GM21515 (cell line): ENCODE data around the gene FIBCD1.
A peak's percentile ranks its signal among the peaks of the same experiment; 100 is the strongest.

Source experiments
- ATAC-seq: cut with Tn5 transposase; IDR thresholded peaks from one replicate; pipeline ENCODE4 v1.9.1; 2021; ENCODE audit not compliant: unreplicated experiment

FIBCD1 gene

DNA sequence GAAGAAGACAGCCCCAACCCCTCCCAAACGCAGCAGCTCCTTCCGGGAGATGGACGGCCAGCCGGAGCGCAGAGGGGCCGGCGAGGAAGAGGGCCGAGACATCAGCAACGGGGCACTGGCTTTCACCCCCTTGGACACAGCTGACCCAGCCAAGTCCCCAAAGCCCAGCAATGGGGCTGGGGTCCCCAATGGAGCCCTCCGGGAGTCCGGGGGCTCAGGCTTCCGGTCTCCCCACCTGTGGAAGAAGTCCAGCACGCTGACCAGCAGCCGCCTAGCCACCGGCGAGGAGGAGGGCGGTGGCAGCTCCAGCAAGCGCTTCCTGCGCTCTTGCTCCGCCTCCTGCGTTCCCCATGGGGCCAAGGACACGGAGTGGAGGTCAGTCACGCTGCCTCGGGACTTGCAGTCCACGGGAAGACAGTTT, 54.9 kb downstream of the FIBCD1 start:
- ATAC-seq: no peak

DNA sequence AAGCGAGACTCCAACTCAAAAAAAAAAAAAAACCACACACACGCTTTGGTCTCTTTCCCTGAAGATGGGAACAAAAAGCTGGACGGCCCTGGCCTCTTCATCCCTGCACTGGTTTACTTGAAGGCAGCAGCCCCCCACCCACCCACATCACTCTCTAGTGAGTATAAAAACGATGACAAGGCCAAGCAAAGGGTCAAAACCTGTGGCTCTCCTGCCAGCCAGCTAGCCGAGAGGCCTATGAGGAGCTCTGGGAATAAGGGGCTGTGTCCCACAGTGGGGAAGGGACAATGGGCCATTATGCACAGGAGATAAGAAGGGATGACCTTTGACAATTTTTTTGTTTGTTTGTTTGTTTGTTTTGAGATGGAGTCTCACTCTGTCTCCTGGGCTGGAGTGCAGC, 55.6 kb downstream of the FIBCD1 start:
- no peak for ATAC-seq

DNA sequence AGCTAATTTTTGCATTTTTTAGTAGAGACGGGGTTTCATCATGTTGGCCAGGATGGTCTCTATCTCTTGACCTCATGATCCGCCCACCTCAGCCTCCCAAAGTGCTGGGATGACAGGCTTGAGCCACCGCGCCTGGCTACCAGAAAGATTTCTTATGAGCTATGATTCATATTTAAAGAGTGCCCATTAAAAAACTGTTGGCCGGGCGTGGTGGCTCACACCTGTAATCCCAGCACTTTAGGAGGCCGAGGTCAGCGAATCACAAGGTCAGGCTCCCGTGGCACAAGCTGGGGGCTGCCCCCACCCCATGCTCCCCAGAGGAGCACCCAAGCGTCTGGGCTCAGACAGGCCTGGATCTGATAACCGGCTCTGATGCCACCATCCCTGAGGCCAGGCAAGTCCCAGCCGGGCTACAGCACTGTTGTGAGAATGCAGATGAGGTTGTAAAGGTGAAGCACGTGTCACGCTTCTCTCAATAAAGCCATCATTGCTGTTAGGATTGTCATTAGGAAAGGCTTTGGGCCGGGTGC, 56.3 kb downstream of the FIBCD1 start:
- no peak for ATAC-seq

DNA sequence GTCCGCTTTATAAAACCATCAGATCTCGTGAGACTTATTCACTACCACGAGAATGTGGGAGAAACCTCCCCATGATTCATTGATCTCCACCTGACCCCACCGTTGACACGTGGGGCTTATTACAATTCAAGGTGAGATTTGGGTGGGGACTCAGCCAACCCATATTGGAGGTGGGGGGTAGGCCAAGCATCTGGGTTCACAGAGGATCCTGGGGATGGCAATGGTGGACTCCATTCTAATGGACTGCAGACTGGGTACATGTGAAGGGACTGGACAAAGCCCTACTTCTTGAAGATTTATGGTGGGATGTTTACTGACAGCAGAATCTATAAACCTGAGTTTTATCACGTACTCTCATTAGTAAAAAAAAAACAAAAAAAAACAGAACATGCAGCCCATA, 57.5 kb downstream of the FIBCD1 start:
- no peak for ATAC-seq

DNA sequence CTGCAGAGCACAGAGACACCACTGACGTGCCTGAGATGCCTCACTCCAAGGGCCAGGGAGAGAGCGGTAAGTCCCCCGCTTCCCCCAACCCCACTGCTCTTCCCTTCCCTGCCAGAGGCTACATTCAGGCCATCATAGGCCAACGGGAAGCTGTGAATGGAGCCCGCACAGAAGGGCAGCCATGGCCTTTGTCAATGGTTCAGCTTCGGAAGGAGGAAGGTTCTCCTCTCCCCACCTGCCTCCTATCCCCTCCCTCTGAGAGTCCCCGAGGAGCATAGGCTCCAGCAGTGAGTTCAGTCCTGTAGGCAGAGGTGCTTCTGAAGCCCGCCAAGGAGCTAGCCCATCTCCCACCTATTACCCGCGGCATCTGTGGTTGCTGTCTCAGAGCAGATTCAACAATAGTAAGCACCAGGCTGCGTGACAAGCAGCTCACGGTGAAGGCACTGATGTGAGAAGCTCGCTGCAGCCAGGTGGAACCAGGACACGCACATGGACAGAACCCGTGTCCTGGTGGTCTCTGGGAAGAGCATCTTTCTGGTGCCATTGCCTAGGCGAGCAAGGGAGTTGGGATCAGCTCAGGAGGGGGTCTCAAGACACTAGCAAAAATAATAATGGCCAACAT, 58.3 kb downstream of the FIBCD1 start:
- ATAC-seq: no peak

DNA sequence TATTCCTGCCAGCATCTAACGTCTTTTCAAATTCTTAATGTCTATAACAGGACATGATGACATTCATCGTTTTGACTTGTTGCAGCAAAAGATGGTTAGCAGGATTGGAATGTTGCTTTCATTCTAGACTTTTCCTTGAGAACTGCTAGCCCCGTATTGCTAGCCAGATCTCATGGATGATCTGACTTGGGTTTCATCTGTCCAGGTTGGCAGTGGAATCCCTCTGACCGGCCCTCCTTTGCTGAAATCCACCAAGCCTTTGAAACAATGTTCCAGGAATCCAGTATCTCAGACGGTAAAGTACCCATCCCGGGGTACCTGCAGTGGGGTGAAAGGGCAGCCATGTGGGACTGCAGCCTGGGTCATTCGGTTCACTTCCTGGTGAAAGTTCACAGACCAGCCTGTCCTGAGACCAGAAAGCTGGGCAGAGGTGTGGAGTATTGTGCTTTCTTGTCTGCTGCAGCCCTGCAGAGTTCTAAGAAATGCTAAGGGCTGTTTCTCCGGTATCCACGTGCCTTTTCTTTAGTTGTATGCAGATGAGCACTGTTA, 59.1 kb downstream of the FIBCD1 start:
- ATAC-seq: no peak

DNA sequence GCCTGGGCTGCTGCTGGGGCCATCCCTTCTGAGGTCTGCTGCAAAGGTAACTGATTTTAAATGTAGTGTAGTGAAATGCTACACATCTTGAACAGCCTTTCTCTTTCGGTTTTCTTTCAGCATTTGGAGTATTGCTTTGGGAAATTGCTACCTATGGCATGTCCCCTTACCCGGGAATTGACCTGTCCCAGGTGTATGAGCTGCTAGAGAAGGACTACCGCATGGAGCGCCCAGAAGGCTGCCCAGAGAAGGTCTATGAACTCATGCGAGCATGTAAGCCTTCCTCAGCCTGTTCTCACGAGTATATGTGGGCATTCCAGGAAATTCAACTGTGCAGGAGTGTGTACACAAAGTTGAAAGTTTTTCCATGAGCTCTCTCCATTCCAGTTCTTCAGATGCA, 60.8 kb downstream of the FIBCD1 start:
- no peak for ATAC-seq

DNA sequence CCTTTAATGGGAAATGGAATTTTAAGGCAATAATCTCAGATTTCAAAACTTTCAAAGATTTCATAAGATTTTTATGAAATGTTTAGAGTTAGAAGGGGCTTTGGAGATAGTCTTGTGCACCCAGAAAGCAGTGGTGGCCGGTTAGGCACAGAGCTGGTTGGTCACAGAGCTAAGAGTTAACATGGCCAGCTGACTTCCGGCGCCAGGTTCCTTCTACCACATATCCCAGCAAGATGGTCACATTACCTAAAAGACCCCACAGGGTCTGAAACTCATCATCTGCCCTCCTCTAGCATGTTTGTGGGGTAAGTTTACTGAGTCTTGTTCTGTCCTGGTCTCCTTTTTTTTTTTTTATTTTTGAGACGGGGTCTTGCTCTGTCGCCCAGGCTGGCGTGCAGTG, 61.7 kb downstream of the FIBCD1 start:
- ATAC-seq: no peak

DNA sequence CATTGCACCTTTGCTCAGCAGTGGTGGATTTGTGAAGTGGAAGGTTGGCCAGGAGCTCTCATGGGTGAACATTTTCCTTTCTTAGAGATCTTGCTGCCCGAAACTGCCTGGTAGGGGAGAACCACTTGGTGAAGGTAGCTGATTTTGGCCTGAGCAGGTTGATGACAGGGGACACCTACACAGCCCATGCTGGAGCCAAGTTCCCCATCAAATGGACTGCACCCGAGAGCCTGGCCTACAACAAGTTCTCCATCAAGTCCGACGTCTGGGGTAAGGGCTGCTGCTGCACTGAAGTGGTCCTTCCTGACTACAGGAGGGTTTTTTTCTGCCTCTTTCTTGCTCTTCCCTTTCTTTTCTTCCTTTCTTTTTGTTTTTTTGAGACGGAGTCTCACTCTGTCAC, 64.3 kb downstream of the FIBCD1 start:
- ATAC-seq: no peak

DNA sequence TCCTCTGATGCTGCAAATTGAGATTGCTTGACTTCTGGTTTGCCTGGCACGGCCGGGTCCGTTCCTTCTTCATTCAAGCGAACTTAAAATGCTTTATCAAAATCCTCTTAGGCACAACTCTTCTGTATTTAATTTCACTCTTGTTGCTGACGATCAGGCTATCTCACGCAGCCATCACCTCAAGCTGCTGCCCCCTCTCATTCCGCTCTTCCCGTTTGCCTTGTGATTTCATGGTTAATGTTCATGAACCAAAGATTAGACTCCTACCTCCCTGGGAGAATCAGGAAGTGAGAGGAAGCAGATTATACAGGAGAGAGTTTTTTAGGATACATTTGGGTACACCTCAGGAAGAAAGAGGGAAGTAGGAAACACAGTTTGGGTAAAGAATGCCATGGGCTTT, 65.1 kb downstream of the FIBCD1 start:
- no peak for ATAC-seq

DNA sequence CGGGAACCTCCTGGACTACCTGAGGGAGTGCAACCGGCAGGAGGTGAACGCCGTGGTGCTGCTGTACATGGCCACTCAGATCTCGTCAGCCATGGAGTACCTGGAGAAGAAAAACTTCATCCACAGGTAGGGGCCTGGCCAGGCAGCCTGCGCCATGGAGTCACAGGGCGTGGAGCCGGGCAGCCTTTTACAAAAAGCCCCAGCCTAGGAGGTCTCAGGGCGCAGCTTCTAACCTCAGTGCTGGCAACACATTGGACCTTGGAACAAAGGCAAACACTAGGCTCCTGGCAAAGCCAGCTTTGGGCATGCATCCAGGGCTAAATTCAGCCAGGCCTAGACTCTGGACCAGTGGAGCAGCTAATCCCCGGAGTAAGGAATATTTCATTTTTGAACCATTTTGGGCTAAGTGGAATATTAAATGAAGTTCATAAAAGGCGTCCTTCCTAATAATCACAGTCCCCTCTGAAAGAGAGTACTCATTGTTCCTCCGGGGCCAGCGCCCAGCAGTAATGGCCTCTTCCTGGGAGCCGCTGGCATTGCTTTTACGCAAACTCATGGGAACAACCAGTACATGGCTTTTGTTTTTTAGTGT, 66.0 kb downstream of the FIBCD1 start:
- ATAC-seq: no peak

DNA sequence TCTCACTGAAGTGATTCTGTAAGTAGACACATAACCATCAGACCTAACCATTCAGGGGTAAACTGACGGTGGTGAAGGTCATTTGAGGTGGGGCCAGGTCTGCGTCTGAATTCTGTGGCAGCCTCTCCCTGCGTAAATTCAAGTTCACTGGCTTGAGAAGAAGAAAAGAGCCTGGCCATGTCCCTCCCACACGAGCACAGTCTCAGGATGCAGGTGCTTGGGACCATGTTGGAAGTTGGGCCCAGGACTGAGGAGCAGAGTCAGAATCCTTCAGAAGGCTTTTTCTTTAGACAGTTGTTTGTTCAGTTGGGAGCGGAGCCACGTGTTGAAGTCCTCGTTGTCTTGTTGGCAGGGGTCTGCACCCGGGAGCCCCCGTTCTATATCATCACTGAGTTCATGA, 66.5 kb downstream of the FIBCD1 start:
- no peak for ATAC-seq

DNA sequence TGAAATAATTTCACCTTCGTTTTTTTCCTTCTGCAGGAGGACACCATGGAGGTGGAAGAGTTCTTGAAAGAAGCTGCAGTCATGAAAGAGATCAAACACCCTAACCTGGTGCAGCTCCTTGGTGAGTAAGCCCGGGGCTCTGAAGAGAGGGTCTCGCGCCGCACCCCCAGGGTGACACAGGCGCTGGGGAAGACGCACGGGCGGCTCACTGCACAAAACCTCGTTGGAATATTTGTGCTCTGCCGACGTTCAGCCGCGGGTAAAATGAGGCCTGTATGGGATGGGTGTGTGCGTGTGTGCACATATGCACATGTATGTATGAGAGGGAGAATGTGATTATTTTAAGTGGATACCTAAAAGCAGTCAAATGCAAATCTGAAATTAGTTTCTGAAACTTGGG, 67.0 kb downstream of the FIBCD1 start:
- no peak for ATAC-seq

DNA sequence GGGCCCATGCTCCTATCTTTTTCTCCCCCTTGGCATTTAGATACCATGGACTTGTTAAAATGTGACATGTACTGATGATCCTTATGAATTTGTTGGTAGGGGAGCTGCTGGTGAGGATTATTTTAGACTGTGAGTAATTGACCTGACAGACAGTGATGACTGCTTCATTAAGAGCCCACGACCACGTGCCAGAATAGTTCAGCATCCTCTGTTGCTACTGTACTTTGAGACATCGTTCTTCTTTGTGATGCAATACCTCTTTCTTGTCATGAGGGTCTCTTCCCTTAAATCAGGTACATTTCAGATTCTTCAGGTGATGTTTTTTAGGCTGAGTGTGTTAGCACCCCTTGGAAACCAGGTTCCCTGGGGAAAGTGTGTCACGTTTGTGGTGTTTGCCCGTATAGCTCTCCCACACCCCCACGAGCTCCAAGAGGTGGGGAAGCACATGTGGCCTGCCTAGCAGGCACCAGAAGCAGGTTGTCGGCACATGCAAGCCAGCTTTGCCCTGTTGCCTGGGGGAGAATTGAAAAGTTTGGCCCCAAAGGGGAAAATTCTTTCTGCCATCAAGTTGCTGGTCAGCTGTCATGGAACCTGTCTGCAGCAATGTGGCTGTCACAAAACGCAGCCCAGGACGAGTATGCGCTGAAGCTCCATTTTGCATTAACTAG, 67.5 kb downstream of the FIBCD1 start:
- ATAC-seq: no peak

DNA sequence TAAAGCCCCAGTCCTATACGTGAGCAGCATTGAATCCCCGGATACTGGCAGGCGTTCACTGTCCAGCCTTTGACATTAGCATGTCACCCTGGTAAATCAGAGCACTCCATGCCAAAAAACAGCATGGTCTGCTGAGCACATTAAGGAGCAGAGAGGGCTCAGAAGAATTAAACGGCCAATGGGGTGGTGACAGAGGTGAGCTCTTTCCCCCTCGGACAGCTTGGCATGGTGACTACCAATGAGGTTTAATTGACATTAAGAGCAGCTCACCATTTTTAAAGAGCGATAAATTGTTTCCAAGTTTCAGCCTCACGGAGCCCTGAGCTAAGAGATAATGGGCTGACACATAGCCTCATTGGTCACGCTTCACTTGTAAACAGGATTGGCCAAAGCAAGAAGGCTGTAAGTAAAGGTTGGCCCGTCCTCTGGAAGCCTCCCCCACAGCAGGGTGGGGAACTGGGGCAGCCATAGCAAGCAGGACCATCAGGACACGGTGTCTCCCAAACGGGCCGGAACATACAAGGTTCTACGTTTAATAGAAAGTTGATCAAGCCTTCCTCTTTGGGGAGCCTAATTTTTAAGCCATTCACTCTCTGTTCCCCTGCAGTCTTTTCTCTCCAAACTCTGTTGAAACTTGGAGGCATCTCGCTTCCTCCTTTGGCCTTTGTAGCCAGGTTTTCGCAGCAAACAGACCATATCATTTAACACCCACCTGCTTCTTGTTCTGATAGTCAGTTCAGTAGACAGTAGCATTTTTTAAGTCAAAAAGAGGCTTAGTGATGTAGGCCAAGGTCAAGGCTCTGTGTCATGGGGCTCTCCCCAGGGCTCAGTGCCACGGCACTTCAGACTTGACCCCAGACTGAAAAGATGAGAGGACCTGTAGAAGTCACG, 68.3 kb downstream of the FIBCD1 start:
- ATAC-seq: peak; percentile 48

DNA sequence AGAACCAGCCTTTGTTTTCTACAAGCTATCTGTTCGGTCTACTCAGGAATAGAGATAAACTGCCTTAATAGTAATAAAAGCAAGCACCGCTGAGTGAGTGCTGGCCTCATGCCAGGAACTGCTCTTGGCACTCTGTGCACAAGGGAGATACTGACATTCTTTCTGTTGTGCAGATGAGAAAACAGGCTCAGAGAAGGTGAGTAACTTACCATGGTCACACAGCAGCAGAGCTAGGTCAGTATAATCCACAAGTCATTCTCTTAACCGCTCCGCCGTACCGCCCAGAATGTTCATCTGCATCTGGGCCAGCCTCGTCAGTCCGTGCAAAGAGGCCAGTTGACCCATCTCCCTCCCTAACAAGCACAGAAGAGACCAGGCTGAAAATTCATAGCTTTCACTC, 69.8 kb downstream of the FIBCD1 start:
- ATAC-seq: no peak

DNA sequence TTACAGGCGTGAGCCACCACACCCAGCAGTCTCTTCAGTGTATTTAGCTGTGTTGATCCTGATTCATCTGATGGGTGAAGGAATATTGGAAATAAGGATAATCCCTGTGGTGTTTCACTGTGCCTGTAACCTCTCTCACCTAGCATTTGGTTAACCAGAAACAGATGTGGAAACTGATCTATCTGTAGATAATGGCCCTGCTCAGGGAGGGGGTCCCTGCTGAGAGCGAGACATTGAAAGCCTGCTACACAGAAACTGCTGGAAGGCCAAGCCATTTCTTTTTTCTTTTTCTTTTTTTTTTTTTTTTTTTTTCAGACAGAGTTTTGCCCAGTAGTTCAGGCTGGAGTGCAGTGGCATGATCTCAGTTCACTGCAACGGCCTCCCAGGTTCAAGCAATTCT, 70.8 kb downstream of the FIBCD1 start:
- no peak for ATAC-seq

DNA sequence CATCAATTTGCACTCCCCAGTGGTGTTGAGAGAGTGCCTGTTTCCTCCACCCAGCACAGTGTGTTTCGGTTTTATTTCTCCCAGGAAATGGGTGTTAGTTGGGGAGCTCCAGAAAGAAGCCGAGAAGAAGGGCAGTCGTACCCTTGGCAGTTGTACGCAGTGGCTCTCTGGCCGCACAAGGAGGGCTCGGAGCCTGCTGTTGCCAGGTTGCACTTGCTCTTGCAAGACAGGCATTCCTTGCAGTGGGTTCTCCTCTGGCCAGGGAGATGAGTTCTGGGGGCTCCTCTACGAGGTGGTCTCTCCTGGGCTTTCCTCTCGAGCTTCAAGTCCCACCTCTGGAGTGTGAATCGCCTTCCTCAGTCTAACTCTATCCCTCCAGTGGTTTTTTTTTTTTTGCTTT, 71.5 kb downstream of the FIBCD1 start:
- no peak for ATAC-seq

DNA sequence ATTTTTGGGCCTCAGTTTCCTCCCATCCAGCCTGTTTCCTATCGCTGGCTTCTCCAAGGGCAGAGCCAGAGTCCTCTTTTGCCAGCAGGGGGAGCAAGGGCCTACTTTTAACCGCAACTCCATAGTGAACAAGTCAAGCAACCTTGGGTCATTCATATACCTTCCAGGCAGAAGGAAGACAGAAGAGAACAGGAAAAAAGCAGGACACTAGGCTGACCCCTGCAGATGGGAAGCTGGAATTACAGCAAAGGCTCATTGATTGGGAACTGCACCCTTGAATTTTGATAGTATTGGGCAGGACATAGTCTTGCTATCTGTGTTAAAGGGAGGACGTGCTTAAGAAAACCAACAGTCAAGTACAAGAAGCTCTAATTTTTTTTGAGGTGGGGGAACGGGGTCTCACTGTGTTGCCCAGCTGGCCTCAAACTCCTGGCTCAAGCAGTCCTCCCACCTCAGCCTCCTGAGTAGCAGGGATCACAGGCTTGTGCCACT, 72.5 kb downstream of the FIBCD1 start:
- ATAC-seq: no peak

DNA sequence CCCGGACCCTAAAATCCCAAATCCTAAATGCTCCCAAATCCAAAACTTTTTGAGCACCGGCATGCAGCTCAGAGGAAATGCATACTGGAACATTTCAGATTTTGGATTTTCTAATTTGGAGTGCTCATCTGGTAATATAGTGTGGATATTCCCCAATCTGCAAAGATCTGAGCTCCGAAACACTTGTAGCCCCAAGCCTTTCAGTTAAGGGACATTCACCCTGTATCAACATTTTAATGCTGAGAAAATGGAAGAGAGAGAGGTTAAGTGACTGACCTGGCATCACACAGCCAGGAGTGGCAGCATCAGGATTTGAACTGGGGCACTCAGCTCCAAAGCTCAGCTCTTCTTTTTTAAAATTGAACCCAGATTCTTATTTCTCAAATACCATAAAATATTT, 73.1 kb downstream of the FIBCD1 start:
- no peak for ATAC-seq

DNA sequence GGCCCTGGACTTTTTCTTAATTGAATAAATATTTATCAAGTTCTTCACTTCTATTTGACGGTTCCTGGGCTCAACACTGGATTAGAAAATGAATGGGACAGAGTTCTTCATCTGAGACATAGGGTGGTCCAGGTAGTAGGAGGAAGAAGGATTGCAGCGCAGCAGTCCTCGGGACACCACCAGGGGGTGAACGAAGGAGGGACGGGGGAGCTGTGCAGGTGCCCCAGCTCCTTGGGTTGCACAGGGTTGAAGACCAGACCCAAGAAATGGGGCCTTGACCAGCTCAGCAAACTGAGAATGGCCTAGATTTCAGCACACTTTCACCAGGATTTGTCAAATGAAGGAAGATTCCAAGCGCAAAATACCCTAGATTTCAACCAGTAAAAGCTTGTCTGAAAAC, 74.5 kb downstream of the FIBCD1 start:
- no peak for ATAC-seq
